Vagina (tissue), 2 donors: Measurements from ENCODE around the gene ERGIC1. TPM values are rescaled to one million over a fixed set of nuclear protein-coding genes. Genes with fewer than 3 reads are reported as not detected.

Experiments used
- DNase-seq, 2 donors: peaks; one replicate each; pipeline ENCODE4 v3.0.0-alpha.2; 2017; ENCODE audit errors: extremely low spot score in 2 of 2
- H3K27ac ChIP-seq: fragments of 200-600 bp; sonication (generic); one replicate; pipeline ENCODE4 v1.5.1; 2019
- H3K27me3 ChIP-seq: fragments of 200-600 bp; sonication (generic); one replicate; pipeline ENCODE4 v1.5.1; 2019
- H3K36me3 ChIP-seq, 2 donors: fragments of 200-600 bp; sonication (generic); one replicate each; pipeline ENCODE4 v1.5.1; 2017 to 2019
- H3K4me1 ChIP-seq: fragments of 200-600 bp; sonication (generic); one replicate; pipeline ENCODE4 v1.5.1; 2019
- H3K4me3 ChIP-seq, 2 donors: fragments of 200-600 bp; sonication (generic); 1 replicate in 1 of 2; 2 replicates in 1 of 2; pipeline ENCODE4 v1.5.1; 2016 to 2019
- H3K9me3 ChIP-seq: fragments of 200-600 bp; sonication (generic); one replicate; pipeline ENCODE4 v1.5.1; 2019
- CTCF ChIP-seq, 3 experiments: fragments of 450-650 bp in 2 of 3; fragments of 200-600 bp in 1 of 3; sonication (generic) in 1 of 3; IDR thresholded peaks; one replicate each; pipeline ENCODE4 v1.5.1; 2017 to 2019; ENCODE audit warnings: antibody characterized with exemption in 3 of 3, mild to moderate bottlenecking in 2 of 3, moderate library complexity in 2 of 3
- POLR2A ChIP-seq, 2 donors: fragments of 450-650 bp; IDR thresholded peaks; one replicate each; pipeline ENCODE4 v1.6.1; 2017; ENCODE audit warnings: antibody characterized with exemption in 2 of 2, mild to moderate bottlenecking in 2 of 2, moderate library complexity in 2 of 2
- POLR2AphosphoS5 ChIP-seq, 2 donors: sonication (generic); formaldehyde crosslinking; IDR thresholded peaks; one replicate each; pipeline ENCODE4 v1.9.0; 2017; ENCODE audit warnings: antibody characterized with exemption in 2 of 2, mild to moderate bottlenecking in 2 of 2, low read depth in 1 of 2; ENCODE audit not compliant: insufficient read depth in 1 of 2
- intact Hi-C: fragments of 100-400 bp; cut with DNase I; formaldehyde crosslinking; loops from one replicate; pipeline ENCODE4 v1.15.1; 2023
- total RNA-seq: library from RNA; depleted of rRNA; stranded (reverse); fragments of >200 nt; gene quantifications from one replicate; pipeline ENCODE4 v1.2.3, GENCODE V29; 2016

Gene ERGIC1
- total RNA-seq, 1 donor from 2014 or later, result 97.2 TPM

DNA sequence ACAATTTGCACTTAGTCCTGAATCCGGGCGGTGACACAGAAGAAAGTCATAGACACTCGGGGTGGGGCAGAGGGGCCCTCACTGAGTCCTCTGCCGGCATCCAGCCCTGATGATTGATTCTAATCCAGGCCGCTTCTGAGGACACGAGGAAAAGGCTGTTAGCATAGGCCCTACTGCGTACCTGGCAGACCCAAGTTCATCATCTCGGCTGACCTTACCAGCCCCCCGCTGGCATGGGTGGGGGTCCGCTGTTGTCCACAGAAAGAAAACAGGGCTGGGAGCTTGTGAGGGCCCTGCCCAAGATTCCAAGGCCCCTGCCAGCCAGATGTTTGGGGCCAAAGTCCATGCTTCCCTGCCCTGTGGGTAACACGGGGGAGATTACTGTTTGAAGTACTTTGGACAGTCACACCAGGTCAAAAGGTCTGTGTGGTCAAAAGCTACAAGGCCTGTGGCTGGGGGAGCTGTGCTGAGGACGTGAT lies 24.5 kb downstream of the ERGIC1 start:
- Histone ChIP-seq H3K4me1 (peaks cover 91% of the 10 kb centered on the region), H3K9me3 (no peaks in the 10 kb centered on the region), H3K36me3 (no peaks in the 10 kb centered on the region), H3K27ac (peak overlapping the region; percentile 97), H3K27me3 (no peaks in the 10 kb centered on the region), H3K4me3 (no peak overlapping the region)
- intact Hi-C loops, result no loop called here
- TF ChIP-seq POLR2A (IDR thresholded peaks at IDR 0.05) (no peak), POLR2AphosphoS5 (IDR thresholded peaks at IDR 0.05; ENCODE audit: insufficient read depth in 1 of 2, low read depth in 1 of 2) (no peak), CTCF (IDR thresholded peaks at IDR 0.05) (no peak)
- DNase-seq, result no peak

DNA sequence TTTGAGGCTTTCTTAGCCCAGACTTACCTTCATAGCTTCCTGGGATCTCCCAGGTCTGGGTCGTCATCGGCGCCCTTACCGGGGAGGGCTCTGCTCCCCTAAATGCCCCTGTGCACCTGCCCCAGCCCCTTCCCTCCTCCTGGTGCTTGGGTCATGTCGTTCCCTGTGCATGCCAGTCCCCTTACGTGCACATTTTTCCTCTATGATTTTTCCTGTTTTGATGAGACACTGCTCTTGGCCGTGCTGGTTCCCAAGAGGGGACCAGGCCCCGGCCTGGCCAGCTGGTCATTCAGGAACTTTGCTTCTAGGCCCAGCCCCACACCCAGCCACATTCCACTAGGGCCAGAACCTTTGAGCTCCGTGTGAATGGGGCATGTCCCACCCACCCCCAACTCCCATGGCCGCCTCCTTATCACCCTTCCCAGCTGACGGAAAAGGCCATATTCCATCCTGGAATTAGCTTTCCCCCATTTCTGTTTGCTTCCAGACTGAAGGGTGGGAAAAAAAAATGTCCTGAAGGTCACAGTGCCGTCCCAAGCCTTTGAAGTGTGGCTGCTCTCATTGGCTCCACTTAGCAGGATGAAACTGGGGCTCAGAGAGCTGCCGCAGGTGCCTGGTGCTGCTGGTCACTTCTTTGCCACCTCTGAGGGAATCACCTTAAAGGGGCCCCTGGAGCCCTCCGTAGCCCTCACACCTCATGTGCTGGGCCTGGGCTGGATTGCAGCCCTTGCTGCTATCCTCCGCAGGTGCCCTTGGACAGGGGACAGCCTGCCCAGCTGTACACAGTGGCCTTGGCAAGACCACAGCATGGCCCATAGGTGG lies 25.1 kb downstream of the ERGIC1 start:
- Histone ChIP-seq H3K36me3 (no peaks in the 10 kb centered on the region), H3K27ac (peak overlapping the region; percentile 97), H3K4me1 (peaks cover 85% of the 10 kb centered on the region), H3K9me3 (no peaks in the 10 kb centered on the region), H3K27me3 (no peaks in the 10 kb centered on the region), H3K4me3 (no peak overlapping the region)
- TF ChIP-seq POLR2A (IDR thresholded peaks at IDR 0.05) (no peak), POLR2AphosphoS5 (IDR thresholded peaks at IDR 0.05; ENCODE audit: insufficient read depth in 1 of 2, low read depth in 1 of 2) (peak; percentile 68 to 73), CTCF (IDR thresholded peaks at IDR 0.05) (no peak)
- DNase-seq, result no peak
- intact Hi-C loops, result no loop called here

DNA sequence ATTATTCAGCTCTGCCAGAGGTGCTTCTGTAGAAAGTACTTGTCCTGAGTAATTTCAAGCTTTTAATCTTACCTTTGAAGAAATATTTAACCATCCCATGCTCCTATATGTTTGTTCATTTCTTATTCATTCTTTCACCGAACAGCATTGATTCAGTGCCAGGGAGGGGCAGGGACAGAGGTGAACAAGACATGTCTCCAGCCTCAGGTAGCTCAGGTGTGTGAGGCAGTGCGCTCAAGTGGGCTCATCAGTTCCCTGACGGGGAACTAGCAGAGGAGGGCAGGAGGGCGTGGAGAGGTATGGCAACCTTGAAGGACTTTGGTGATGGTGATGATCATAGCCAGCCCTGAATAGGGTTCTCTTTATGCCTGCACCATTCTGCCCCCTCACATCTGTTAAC lies 25.9 kb downstream of the ERGIC1 start:
- DNase-seq, result no peak
- Histone ChIP-seq H3K27ac (peak overlapping the region; percentile 97), H3K27me3 (no peaks in the 10 kb centered on the region), H3K4me1 (peaks cover 84% of the 10 kb centered on the region), H3K36me3 (no peaks in the 10 kb centered on the region), H3K9me3 (no peaks in the 10 kb centered on the region), H3K4me3 (peak overlapping the region in 1 of 2 donors; percentile 34)
- intact Hi-C loops, result no loop called here
- TF ChIP-seq CTCF (IDR thresholded peaks at IDR 0.05), result no peak
- no peak for TF ChIP-seq POLR2A (IDR thresholded peaks at IDR 0.05)
- TF ChIP-seq POLR2AphosphoS5 (IDR thresholded peaks at IDR 0.05; ENCODE audit: insufficient read depth in 1 of 2, low read depth in 1 of 2), result no peak

GRCh38 chr5:172860520-172861443 lies 26.7 kb downstream of the ERGIC1 start:
- Histone ChIP-seq H3K4me1 (peaks cover 84% of the 10 kb centered on the region), H3K4me3 (peak overlapping the region in 1 of 2 donors; percentile 34), H3K9me3 (no peaks in the 10 kb centered on the region), H3K27ac (peak overlapping the region; percentile 97), H3K36me3 (no peaks in the 10 kb centered on the region), H3K27me3 (no peaks in the 10 kb centered on the region)
- no peak for DNase-seq
- TF ChIP-seq CTCF (IDR thresholded peaks at IDR 0.05) (no peak), POLR2AphosphoS5 (IDR thresholded peaks at IDR 0.05; ENCODE audit: insufficient read depth in 1 of 2, low read depth in 1 of 2) (peak; percentile 83 to 85), POLR2A (IDR thresholded peaks at IDR 0.05) (no peak)
- intact Hi-C loops, result no loop called here
